HG02571 (cell line): Measurements from ENCODE around the gene OR10P1.
"Not testable (repeated sequence)": the region's sequence is repeated elsewhere in the genome, so short reads cannot be mapped to it uniquely, and the experiment has no call there.

Experiments
- ATAC-seq: cut with Tn5 transposase; IDR thresholded peaks from one replicate; pipeline ENCODE4 v1.9.1; 2021; ENCODE audit warnings: mild to moderate bottlenecking, moderate library complexity; ENCODE audit not compliant: unreplicated experiment

Gene OR10P1, protein sequence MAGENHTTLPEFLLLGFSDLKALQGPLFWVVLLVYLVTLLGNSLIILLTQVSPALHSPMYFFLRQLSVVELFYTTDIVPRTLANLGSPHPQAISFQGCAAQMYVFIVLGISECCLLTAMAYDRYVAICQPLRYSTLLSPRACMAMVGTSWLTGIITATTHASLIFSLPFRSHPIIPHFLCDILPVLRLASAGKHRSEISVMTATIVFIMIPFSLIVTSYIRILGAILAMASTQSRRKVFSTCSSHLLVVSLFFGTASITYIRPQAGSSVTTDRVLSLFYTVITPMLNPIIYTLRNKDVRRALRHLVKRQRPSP

DNA sequence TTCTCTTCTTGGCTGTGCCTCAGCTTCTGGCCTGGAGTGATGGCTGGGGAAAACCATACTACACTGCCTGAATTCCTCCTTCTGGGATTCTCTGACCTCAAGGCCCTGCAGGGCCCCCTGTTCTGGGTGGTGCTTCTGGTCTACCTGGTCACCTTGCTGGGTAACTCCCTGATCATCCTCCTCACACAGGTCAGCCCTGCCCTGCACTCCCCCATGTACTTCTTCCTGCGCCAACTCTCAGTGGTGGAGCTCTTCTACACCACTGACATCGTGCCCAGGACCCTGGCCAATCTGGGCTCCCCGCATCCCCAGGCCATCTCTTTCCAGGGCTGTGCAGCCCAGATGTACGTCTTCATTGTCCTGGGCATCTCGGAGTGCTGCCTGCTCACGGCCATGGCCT lies at the start of gene OR10P1:
Gene OR10P1, plus strand, starts transcription at position 40 of the 400 bp plus-strand sequence. Its CDS starts 0 bp downstream, at position 40.
- no peak for ATAC-seq

GRCh38 chr12:55590152-55590551 lies 46.5 kb upstream of the OR10P1 start:
- not testable (repeated sequence) for ATAC-seq

GRCh38 chr12:55607821-55608594 lies 28.7 kb upstream of the OR10P1 start:
- ATAC-seq, result no peak

DNA sequence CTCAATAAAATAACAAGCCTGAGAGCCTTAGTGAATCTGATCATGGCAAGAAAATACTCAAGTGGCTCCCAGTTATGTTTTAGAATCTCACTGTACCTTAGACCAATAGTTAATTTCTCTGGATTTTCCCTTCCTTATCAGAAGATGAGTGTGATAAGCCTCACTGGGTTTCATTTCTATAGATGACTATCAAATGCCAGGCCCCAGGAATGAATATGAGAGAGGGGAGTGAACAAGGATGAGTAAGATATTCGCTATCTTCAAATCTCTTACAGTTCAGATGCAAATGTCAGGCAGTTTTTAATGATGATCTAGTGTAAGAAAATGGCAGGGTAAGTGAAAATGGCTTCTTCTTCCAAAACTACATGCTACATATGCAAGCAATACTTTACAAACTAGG lies 26.1 kb upstream of the OR10P1 start:
- no peak for ATAC-seq

DNA sequence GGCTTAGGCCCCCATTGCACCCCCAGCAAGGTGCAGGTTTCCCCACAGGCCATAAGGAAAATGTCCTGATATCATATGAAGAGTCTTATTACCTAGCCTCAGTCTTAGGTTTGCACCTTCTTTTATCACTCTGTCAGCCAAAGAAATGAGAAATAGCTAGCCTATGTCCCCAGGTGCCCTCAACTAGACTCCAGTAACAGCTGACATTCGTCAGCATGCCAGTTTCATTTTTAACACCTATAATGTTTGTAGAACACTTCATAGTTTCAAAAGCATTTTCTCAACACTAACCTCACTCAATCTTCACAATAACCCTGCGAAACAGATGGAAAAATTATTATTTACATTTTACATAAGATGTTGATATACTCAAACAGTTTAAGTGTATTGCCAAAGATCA lies 24.0 kb upstream of the OR10P1 start:
- ATAC-seq, result no peak

- no peak for ATAC-seq
These were observed 21.9 kb upstream of the OR10P1 start for GRCh38 chr12:55614764-55615163.

GRCh38 chr12:55619354-55620138 lies 17.1 kb upstream of the OR10P1 start:
- ATAC-seq, result peak; percentile 79

DNA sequence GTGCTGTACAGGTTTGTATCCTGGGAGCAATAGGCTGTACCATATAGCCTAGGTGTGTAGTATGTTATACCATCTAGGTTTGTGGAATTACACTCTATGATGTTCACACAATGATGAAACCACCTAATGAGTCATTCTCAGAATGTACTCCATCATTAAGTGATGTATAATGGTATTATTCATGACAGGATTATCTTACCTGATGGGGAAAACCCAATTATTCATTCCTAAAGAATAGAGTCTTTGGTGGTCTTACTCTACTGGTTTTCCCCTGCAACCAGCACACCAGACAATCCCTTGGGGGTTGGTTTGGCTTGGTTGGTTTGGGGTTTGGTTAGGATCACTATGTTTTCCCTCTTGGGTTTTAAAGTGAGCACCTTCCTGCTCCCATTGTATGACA lies 12.6 kb upstream of the OR10P1 start:
- peak; percentile 38 for ATAC-seq

DNA sequence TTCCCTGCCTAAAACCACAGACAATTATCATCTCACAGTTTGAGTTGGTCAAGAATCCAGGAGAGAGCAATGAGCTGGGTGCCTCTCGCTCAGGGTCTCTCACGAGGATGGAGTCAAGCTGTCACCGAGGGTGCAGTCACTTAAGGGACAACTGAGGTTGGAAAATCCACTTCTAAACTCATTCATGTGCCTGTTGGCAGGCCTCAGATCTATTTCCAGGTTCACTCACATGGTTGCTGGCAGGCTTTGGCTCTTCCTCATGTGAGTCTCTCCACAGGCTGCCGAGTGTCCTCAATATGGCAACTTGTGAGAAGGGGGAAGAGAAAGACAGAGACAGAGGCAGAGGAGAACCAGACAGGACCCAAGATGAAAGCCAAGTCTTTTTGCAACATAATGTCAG lies 10.5 kb upstream of the OR10P1 start:
- no peak for ATAC-seq

GRCh38 chr12:55629058-55629841 lies 7.4 kb upstream of the OR10P1 start:
- no peak for ATAC-seq

DNA sequence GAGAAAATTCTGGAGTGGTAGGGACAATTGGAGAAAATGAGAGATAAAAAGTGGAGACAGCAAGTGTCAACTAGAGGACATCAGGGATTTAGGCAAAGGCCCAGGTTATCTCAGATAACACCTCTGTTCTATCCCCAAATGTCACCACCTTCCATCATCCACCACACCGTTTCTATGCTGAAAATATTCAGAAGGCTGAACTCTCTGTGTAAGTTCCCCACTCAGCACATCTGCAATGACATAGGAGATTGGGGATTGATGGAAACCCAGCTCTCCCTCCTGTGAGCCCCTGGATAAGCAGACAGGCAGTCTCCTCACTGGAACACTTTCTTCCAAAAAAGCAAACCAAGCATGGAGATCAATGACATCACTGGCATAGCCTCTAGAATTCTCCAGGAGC lies 5.6 kb upstream of the OR10P1 start:
- ATAC-seq, result no peak

DNA sequence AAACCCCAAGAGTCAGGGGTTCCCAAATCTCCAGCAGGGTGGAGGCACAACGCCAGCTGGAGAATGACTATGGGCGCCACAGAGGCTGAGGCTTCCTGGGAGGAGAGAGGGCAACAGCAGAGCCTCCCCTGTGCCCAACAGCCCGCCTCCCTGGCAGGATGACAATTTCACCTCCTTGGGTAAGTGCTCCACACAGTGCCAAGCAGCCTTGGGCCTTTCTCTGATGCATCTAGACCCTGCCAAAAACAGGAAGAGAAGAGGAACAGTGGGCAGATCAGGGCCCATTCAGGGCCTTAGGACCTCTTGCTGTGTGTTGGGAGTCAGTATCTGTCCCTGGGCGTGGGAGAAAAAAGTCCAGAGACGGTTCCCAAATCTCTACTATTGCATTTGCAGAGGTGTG lies 5.0 kb upstream of the OR10P1 start:
- ATAC-seq, result no peak

- ATAC-seq, result no peak
These were observed 3.5 kb upstream of the OR10P1 start for GRCh38 chr12:55633151-55633550.

DNA sequence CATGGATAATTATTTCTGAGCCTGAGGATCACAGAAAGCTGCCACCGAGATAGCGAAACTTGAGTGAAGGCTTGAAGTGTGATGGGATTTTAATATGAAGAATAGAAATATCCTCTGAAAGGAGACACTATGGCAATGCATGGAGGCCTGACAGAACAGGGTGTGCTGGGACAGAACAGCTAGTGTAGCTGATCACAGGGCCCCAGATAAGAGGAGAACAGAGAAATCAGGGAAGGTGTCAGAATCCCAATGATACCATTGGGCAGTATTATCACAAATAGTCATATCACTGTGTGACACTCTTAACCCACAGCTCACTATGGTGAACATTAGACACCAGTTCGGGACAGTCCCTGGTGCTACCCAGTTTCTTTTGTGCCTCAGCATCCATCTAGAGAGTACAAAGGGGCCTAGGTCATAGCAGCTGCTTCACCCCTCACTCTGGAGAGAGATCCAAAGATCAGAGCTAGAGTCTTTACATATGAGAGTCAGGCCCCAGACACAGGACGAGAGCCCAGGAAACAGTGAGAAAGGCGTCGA lies 506 bp upstream of the OR10P1 start:
- no peak for ATAC-seq

DNA sequence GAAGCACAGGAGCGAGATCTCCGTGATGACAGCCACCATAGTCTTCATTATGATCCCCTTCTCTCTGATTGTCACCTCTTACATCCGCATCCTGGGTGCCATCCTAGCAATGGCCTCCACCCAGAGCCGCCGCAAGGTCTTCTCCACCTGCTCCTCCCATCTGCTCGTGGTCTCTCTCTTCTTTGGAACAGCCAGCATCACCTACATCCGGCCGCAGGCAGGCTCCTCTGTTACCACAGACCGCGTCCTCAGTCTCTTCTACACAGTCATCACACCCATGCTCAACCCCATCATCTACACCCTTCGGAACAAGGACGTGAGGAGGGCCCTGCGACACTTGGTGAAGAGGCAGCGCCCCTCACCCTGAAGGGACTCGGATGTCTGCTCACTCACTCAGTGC lies 775 bp downstream of the OR10P1 start:
- no peak for ATAC-seq

GRCh38 chr12:55641595-55641994 lies 4.9 kb downstream of the OR10P1 start:
- ATAC-seq, result no peak

GRCh38 chr12:55642267-55642666 lies 5.6 kb downstream of the OR10P1 start:
- no peak for ATAC-seq

DNA sequence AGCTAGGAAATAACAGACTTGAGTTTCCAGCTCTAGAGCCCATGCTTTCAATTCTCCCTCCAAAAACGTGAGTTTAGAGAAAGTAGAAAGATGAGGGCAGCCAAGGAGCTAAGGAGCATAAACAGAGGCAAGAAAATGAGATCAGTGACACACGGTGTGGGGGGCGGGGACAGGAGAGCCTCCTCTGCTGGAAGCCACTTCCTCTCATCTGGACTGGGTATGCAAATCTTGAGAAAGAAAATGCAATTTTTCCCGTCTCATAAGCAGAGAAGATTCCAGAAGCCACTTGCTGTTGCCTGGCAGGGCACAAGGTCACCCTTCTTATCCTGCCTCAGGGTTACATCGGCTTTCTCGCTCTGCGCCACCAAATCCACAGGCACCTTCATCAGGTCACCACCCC lies 6.0 kb downstream of the OR10P1 start:
- ATAC-seq, result no peak

DNA sequence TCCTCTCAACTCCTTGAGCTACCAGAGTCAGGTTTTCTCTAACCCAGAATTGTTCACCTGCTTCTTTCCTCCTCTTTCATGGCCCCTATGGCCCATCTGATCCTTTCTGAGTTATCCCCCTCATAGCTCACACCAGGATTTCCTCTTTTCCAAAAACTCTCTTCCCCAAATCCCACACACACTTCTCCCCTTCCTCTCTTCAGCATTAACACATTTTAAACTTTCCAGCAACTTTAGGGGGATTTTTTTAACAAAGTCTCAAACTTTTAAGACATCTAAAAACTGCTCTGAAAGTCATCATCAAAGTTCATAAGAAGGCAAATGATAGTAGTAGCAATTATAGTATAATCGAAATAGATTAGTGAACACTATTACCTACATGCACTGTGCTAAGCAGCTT lies 7.9 kb downstream of the OR10P1 start:
- ATAC-seq, result no peak

- ATAC-seq, result no peak
These were observed 10.3 kb downstream of the OR10P1 start for GRCh38 chr12:55647027-55647426.
